IMR-90 (cell line): ENCODE data around the gene COL9A3. TPM values are rescaled to one million over a fixed set of nuclear protein-coding genes. Genes with fewer than 3 reads are reported as not detected.

Source experiments
- ATAC-seq: fragments of 200-7000 bp; cut with Tn5 transposase; 2 replicates; pipeline ENCODE4 v1.9.1; 2020; ENCODE audit warnings: low read depth, mild to moderate bottlenecking, moderate library complexity
- BruUV-seq: library from RNA; stranded (reverse); fragments of 400-500 nt; replicated peaks from 2 replicates; lab custom pipeline; 2021; lab: Mats Ljungman, UMichigan
- CTCF ChIA-PET: fragments of 300-600 bp; formaldehyde crosslinking; extraction: SDS; loops from one replicate; lab custom pipeline; 2021; ENCODE audit warnings: antibody characterized with exemption; lab: Yijun Ruan, JAX
- POLR2A ChIA-PET: fragments of 300-600 bp; sonication (Branson Sonifier 250); formaldehyde crosslinking; loops from one replicate; lab custom pipeline; 2022; ENCODE audit warnings: antibody characterized with exemption; ENCODE audit not compliant: unreplicated experiment; lab: Charles Lee
- DNase-seq: peaks from one replicate; pipeline ENCODE4 v3.0.0; 2013
- H2AFZ ChIP-seq: replicated peaks from 2 replicates; pipeline ENCODE3; 2013; ENCODE audit warnings: low read length, mild to moderate bottlenecking; ENCODE audit not compliant: poor library complexity
- H2AK5ac ChIP-seq: 2 replicates; pipeline ENCODE4 v1.6.1; 2013; ENCODE audit warnings: low read depth, low read length, inconsistent platforms
- H2AK9ac ChIP-seq: replicated peaks from 2 replicates; pipeline ENCODE3; 2013; ENCODE audit warnings: mild to moderate bottlenecking, low read depth, low read length, moderate library complexity; ENCODE audit not compliant: poor library complexity
- H2BK120ac ChIP-seq: 2 replicates; pipeline ENCODE4 v1.6.1; 2013; ENCODE audit warnings: low read depth, low read length, inconsistent platforms
- H2BK15ac ChIP-seq: 3 replicates; pipeline ENCODE4 v1.6.1; 2013; ENCODE audit warnings: low read depth, low read length, inconsistent platforms
- H2BK20ac ChIP-seq: 2 replicates; pipeline ENCODE4 v1.6.1; 2013; ENCODE audit warnings: low read depth, mild to moderate bottlenecking, inconsistent platforms, low read length, moderate library complexity
- H2BK5ac ChIP-seq: 2 replicates; pipeline ENCODE4 v1.6.1; 2013; ENCODE audit warnings: mild to moderate bottlenecking, low read depth, low read length, inconsistent platforms; ENCODE audit not compliant: poor library complexity, severe bottlenecking
- H3K14ac ChIP-seq: replicated peaks from 2 replicates; pipeline ENCODE4 v1.6.1; 2013; ENCODE audit warnings: low read depth, low read length, inconsistent platforms
- H3K18ac ChIP-seq: 2 replicates; pipeline ENCODE4 v1.6.1; 2013; ENCODE audit warnings: low read depth, low read length, control low read depth
- H3K23ac ChIP-seq: 2 replicates; pipeline ENCODE4 v1.6.1; 2013; ENCODE audit warnings: low read depth, low read length, inconsistent platforms
- H3K27ac ChIP-seq: 2 replicates; pipeline ENCODE4 v1.5.1; 2013; ENCODE audit warnings: mild to moderate bottlenecking, control low read depth, low read length; ENCODE audit not compliant: insufficient read depth
- H3K27me3 ChIP-seq: 2 replicates; pipeline ENCODE4 v1.6.1; 2013; ENCODE audit warnings: low read length; ENCODE audit not compliant: control insufficient read depth, insufficient read depth
- H3K36me3 ChIP-seq: 2 replicates; pipeline ENCODE4 v1.6.1; 2013; ENCODE audit warnings: low read length, mixed read lengths; ENCODE audit not compliant: control insufficient read depth, insufficient read depth
- H3K4ac ChIP-seq: 2 replicates; pipeline ENCODE4 v1.6.1; 2013; ENCODE audit warnings: low read depth, low read length, inconsistent platforms
- H3K4me1 ChIP-seq: 2 replicates; pipeline ENCODE4 v1.6.1; 2013; ENCODE audit warnings: low read length, mixed read lengths; ENCODE audit not compliant: control insufficient read depth, insufficient read depth
- H3K4me2 ChIP-seq: 2 replicates; pipeline ENCODE4 v1.6.1; 2013; ENCODE audit warnings: low read depth, mild to moderate bottlenecking, control low read depth, low read length, moderate library complexity
- H3K4me3 ChIP-seq: 2 replicates; pipeline ENCODE4 v1.5.1; 2013; ENCODE audit warnings: low read depth, mild to moderate bottlenecking, control low read depth, low read length, moderate library complexity; ENCODE audit not compliant: insufficient read depth
- H3K56ac ChIP-seq: 2 replicates; pipeline ENCODE4 v1.6.1; 2013; ENCODE audit warnings: low read length, inconsistent platforms; ENCODE audit not compliant: insufficient read depth; ENCODE audit errors: extremely low read depth
- H3K79me1 ChIP-seq, 2 experiments: 2 replicates each; pipeline ENCODE4 v1.6.1; 2013; ENCODE audit warnings: low read length in 2 of 2, inconsistent platforms in 1 of 2, low read depth in 1 of 2
- H3K9ac ChIP-seq: 2 replicates; pipeline ENCODE4 v1.6.1; 2013; ENCODE audit warnings: low read depth, low read length, control low read depth
- H3K9me1 ChIP-seq: 2 replicates; pipeline ENCODE4 v1.6.1; 2013; ENCODE audit warnings: low read length, inconsistent platforms; ENCODE audit not compliant: insufficient read depth
- H3K9me3 ChIP-seq: 2 replicates; pipeline ENCODE4 v1.6.1; 2013; ENCODE audit warnings: low read length; ENCODE audit not compliant: control insufficient read depth, insufficient read depth
- H4K20me1 ChIP-seq: 2 replicates; pipeline ENCODE4 v1.6.1; 2013; ENCODE audit warnings: low read length, inconsistent platforms; ENCODE audit not compliant: insufficient read depth
- H4K5ac ChIP-seq: 2 replicates; pipeline ENCODE4 v1.6.1; 2013; ENCODE audit warnings: mild to moderate bottlenecking, low read depth, low read length, control low read depth
- H4K8ac ChIP-seq, 2 experiments: 2 replicates each; pipeline ENCODE4 v1.6.1; 2013; ENCODE audit warnings: low read depth in 2 of 2, low read length in 2 of 2, control low read depth in 1 of 2, inconsistent platforms in 1 of 2
- H4K91ac ChIP-seq: 2 replicates; pipeline ENCODE4 v1.6.1; 2013; ENCODE audit warnings: low read depth, low read length, inconsistent platforms; ENCODE audit not compliant: insufficient read depth
- BHLHE40 ChIP-seq: fragments of 150-350 bp; IDR thresholded peaks from 2 replicates; pipeline ENCODE4 v1.6.1; 2016; ENCODE audit warnings: mild to moderate bottlenecking, low read depth, low read length
- CEBPB ChIP-seq: IDR thresholded peaks from 2 replicates; pipeline ENCODE4 v1.6.1; 2012; ENCODE audit warnings: low read depth, low read length, improper control_type of control experiment
- CHD1 ChIP-seq: IDR thresholded peaks from 2 replicates; pipeline ENCODE4 v1.6.1; 2012; ENCODE audit warnings: low read depth, low read length, improper control_type of control experiment
- ELK1 ChIP-seq: fragments of 150-350 bp; IDR thresholded peaks from 2 replicates; pipeline ENCODE4 v1.6.1; 2016; ENCODE audit warnings: low read depth, mild to moderate bottlenecking, low read length, moderate library complexity, borderline replicate concordance
- FOS ChIP-seq: fragments of 150-350 bp; IDR thresholded peaks from 2 replicates; pipeline ENCODE4 v1.6.1; 2016; ENCODE audit warnings: low read depth, low read length
- MAFK ChIP-seq: IDR thresholded peaks from 2 replicates; pipeline ENCODE4 v1.6.1; 2012; ENCODE audit warnings: low read depth, low read length, improper control_type of control experiment
- MAZ ChIP-seq: IDR thresholded peaks from 2 replicates; pipeline ENCODE4 v1.6.1; 2012; ENCODE audit warnings: low read depth, mild to moderate bottlenecking, low read length, improper control_type of control experiment, moderate library complexity, borderline replicate concordance
- MXI1 ChIP-seq: IDR thresholded peaks from 2 replicates; pipeline ENCODE4 v1.6.1; 2012; ENCODE audit warnings: low read depth, mild to moderate bottlenecking, low read length, moderate library complexity, borderline replicate concordance
- NFE2L2 ChIP-seq: fragments of 150-350 bp; IDR thresholded peaks from 2 replicates; pipeline ENCODE4 v1.6.1; 2016; ENCODE audit warnings: low read depth, mild to moderate bottlenecking, low read length
- POLR2A ChIP-seq: IDR thresholded peaks from 2 replicates; pipeline ENCODE4 v1.6.1; 2012; ENCODE audit warnings: mild to moderate bottlenecking, low read depth, low read length
- RAD21 ChIP-seq: IDR thresholded peaks from 2 replicates; pipeline ENCODE4 v1.6.1; 2012; ENCODE audit warnings: low read length, improper control_type of control experiment
- RCOR1 ChIP-seq: IDR thresholded peaks from 2 replicates; pipeline ENCODE4 v1.6.1; 2012; ENCODE audit warnings: mild to moderate bottlenecking, low read length, improper control_type of control experiment; ENCODE audit not compliant: insufficient replicate concordance
- RFX5 ChIP-seq: IDR thresholded peaks from 2 replicates; pipeline ENCODE4 v1.8.0; 2012; ENCODE audit warnings: low read depth, mild to moderate bottlenecking, low read length, moderate library complexity
- SMC3 ChIP-seq: fragments of 150-350 bp; IDR thresholded peaks from 2 replicates; pipeline ENCODE4 v1.6.1; 2016; ENCODE audit warnings: low read depth, mild to moderate bottlenecking, antibody characterized with exemption, low read length, moderate library complexity
- USF2 ChIP-seq: fragments of 150-350 bp; IDR thresholded peaks from 2 replicates; pipeline ENCODE4 v1.6.1; 2017; ENCODE audit warnings: mild to moderate bottlenecking, antibody characterized with exemption, low read length, low read depth
- WGBS, 2 experiments: methylation state at CpG; one replicate each; pipeline versions ENCODE4 v1.1.5 to v1.1.7; 2013; ENCODE audit warnings: missing lambda C conversion rate in 2 of 2; ENCODE audit not compliant: insufficient read length in 1 of 2; ENCODE audit errors: extremely low coverage in 2 of 2; 5-methylcytosine and 5-hydroxymethylcytosine counted together
- dilution Hi-C: fragments of 300-500 bp; cut with HindIII; formaldehyde crosslinking; loops from one replicate; pipeline ENCODE4 v1.14.3; 2018; ENCODE audit warnings: low sequenced_read_pairs; ENCODE audit not compliant: unreplicated experiment
- in situ Hi-C: fragments of 300-500 bp; cut with MboI; formaldehyde crosslinking; loops from 3 replicates; pipeline ENCODE4 v1.14.3; 2019; ENCODE audit warnings: low sequenced_read_pairs, inconsistent platforms, mixed read lengths
- intact Hi-C: fragments of 100-400 bp; cut with micrococcal nuclease; formaldehyde crosslinking; loops from 2 replicates; pipeline ENCODE4 v1.10.0; 2022
- polyA plus RNA-seq, 3 experiments: library from polyadenylated mRNA; depleted of rRNA; stranded (reverse); fragments of >200 nt; gene quantifications; 2 replicates each; pipeline ENCODE4 v1.2.3, GENCODE V29; 2012; ENCODE audit warnings: low replicate concordance in 1 of 3
- total RNA-seq: library from RNA; depleted of rRNA; stranded (reverse); fragments of >200 nt; gene quantifications from 2 replicates; pipeline ENCODE4 v1.2.3, GENCODE V29; 2012
- TF ChIP-seq, protein P1 (sequence below): conservative IDR thresholded peaks from 2 replicates; pipeline ENCODE4 v1.5.1; 2012; ENCODE audit warnings: mild to moderate bottlenecking, low read depth, low read length, improper control_type of control experiment

Gene COL9A3
- total and polyA plus RNA-seq, 2 of the 4 experiments (the other 2 are of a cell fraction) = 0.36 to 1.4 TPM

GRCh38 chr20:62799036-62799435 lies 17.8 kb upstream of the COL9A3 start:
- POLR2A ChIA-PET = no interaction called here
- dilution Hi-C loops = no loop called here
- no peak overlapping the region for H3K23ac ChIP-seq
- H3K4me2 ChIP-seq = no peak overlapping the region
- CTCF ChIA-PET = no interaction called here
- H3K18ac ChIP-seq = no peak overlapping the region
- H3K9ac ChIP-seq = no peak overlapping the region
- H3K79me1 ChIP-seq = peaks cover 11 to 15% of the 10 kb centered on the region in 2 experiments
- in situ Hi-C loops = no loop called here
- DNase-seq (no peak), ATAC-seq (no peak)
- H3K4me1 ChIP-seq = peaks cover 6% of the 10 kb centered on the region
- BruUV-seq = no TSS peak
- no peak overlapping the region for H3K27ac ChIP-seq
- H2BK20ac ChIP-seq = no peak overlapping the region
- H3K9me1 ChIP-seq = no peaks in the 10 kb centered on the region
- peaks cover 32% of the 10 kb centered on the region for H3K36me3 ChIP-seq
- no peak overlapping the region for H3K14ac ChIP-seq
- no peak overlapping the region for H2AK5ac ChIP-seq
- H3K4me3 ChIP-seq = no peak overlapping the region
- no peak overlapping the region for H3K4ac ChIP-seq
- intact Hi-C loops = no loop called here
- no peak overlapping the region for H2BK15ac ChIP-seq
- no peaks in the 10 kb centered on the region for H3K27me3 ChIP-seq
- no peak overlapping the region for H3K56ac ChIP-seq
- H4K8ac ChIP-seq = no peak overlapping the region
- no peak overlapping the region for H2BK120ac ChIP-seq
- H4K5ac ChIP-seq = no peak overlapping the region
- no peaks in the 10 kb centered on the region for H3K9me3 ChIP-seq
- H4K20me1 ChIP-seq = peaks cover 14% of the 10 kb centered on the region
- 94% methylated on average over 6 of the region's 8 CpGs; no CpG with 5 or more reads in 1 of the 2 experiments for WGBS, 2 experiments
- no peak overlapping the region for H4K91ac ChIP-seq
- no peak overlapping the region for H2AK9ac ChIP-seq
- no peak for TF ChIP-seq MAFK
- no peak for TF ChIP-seq FOS
- no peak for TF ChIP-seq RFX5
- no peak for TF ChIP-seq RCOR1
- TF ChIP-seq CHD1 = no peak
- no peak for TF ChIP-seq BHLHE40
- no peak for TF ChIP-seq RAD21
- TF ChIP-seq SMC3 = no peak
- TF ChIP-seq USF2 = no peak
- TF ChIP-seq CEBPB = no peak
- TF ChIP-seq ELK1 = no peak
- TF ChIP-seq, protein P1, sequence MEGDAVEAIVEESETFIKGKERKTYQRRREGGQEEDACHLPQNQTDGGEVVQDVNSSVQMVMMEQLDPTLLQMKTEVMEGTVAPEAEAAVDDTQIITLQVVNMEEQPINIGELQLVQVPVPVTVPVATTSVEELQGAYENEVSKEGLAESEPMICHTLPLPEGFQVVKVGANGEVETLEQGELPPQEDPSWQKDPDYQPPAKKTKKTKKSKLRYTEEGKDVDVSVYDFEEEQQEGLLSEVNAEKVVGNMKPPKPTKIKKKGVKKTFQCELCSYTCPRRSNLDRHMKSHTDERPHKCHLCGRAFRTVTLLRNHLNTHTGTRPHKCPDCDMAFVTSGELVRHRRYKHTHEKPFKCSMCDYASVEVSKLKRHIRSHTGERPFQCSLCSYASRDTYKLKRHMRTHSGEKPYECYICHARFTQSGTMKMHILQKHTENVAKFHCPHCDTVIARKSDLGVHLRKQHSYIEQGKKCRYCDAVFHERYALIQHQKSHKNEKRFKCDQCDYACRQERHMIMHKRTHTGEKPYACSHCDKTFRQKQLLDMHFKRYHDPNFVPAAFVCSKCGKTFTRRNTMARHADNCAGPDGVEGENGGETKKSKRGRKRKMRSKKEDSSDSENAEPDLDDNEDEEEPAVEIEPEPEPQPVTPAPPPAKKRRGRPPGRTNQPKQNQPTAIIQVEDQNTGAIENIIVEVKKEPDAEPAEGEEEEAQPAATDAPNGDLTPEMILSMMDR = no peak
- TF ChIP-seq NFE2L2 = no peak
- no peak for TF ChIP-seq POLR2A
- TF ChIP-seq MAZ = no peak
- TF ChIP-seq MXI1 = no peak
- H2AFZ ChIP-seq = no peak overlapping the region
- no peak overlapping the region for H2BK5ac ChIP-seq
